Activated effector memory CD4-positive, alpha-beta T cell treated with anti-CD3 and anti-CD28 coated beads, Interleukin-2, amount 50 U/mL, for 16 hours (primary cell): ENCODE results near the gene USP17L28.
"Not testable (repeated sequence)": the region's sequence is repeated elsewhere in the genome, so short reads cannot be mapped to it uniquely, and the experiment has no call there.

Source experiments
- DNase-seq: peaks from one replicate; pipeline ENCODE4 v3.0.0-alpha.2; 2020

Gene USP17L28

GRCh38 chr4:9348593-9348992 lies at the start of gene USP17L28:
TSS of gene USP17L28 (plus strand) at chr4:9348893. CDS start at chr4:9348893, 0 bp downstream.
- not testable (repeated sequence) for DNase-seq

- DNase-seq, result not testable (repeated sequence)
Observed at GRCh38 chr4:9324191-9324590, 24.5 kb upstream of the USP17L28 start.

GRCh38 chr4:9324865-9325264 lies 23.8 kb upstream of the USP17L28 start, which contains the start of gene USP17L24:
TSS of gene USP17L24 (plus strand) at chr4:9325165. CDS start at chr4:9325165, 0 bp downstream.
- not testable (repeated sequence) for DNase-seq

GRCh38 chr4:9329611-9330010 lies 19.1 kb upstream of the USP17L28 start, which contains the start of gene USP17L25:
TSS of gene USP17L25 (plus strand) at chr4:9329911. CDS start at chr4:9329911, 0 bp downstream.
- DNase-seq, result not testable (repeated sequence)

GRCh38 chr4:9334358-9334757 lies 14.3 kb upstream of the USP17L28 start, which contains the start of gene USP17L26:
TSS of gene USP17L26 (plus strand) at chr4:9334658. CDS start at chr4:9334658, 0 bp downstream.
- not testable (repeated sequence) for DNase-seq

GRCh38 chr4:9339103-9339502 lies 9.6 kb upstream of the USP17L28 start, which contains the start of gene USP17L5:
TSS of gene USP17L5 (plus strand) at chr4:9339403. CDS start at chr4:9339403, 0 bp downstream.
- DNase-seq, result not testable (repeated sequence)

GRCh38 chr4:9343848-9344247 lies 4.8 kb upstream of the USP17L28 start, which contains the start of gene USP17L27:
TSS of gene USP17L27 (plus strand) at chr4:9344148. CDS start at chr4:9344148, 0 bp downstream.
- not testable (repeated sequence) for DNase-seq

- DNase-seq, result not testable (repeated sequence)
Observed at GRCh38 chr4:9350866-9351265, 2.2 kb downstream of the USP17L28 start.

GRCh38 chr4:9353338-9353737 lies 4.6 kb downstream of the USP17L28 start, which contains the start of gene USP17L29:
TSS of gene USP17L29 (plus strand) at chr4:9353638. CDS start at chr4:9353638, 0 bp downstream.
- not testable (repeated sequence) for DNase-seq

GRCh38 chr4:9362829-9363228 lies 14.1 kb downstream of the USP17L28 start, which contains the start of gene USP17L30:
TSS of gene USP17L30 (plus strand) at chr4:9363129. CDS start at chr4:9363129, 0 bp downstream.
- DNase-seq, result not testable (repeated sequence)

GRCh38 chr4:9379881-9380280 lies 31.2 kb downstream of the USP17L28 start:
- DNase-seq, result not testable (repeated sequence)

GRCh38 chr4:9381012-9381534 lies 32.4 kb downstream of the USP17L28 start:
- peak; percentile 85 for DNase-seq

- DNase-seq, result no peak
Observed at GRCh38 chr4:9384126-9384525, 35.4 kb downstream of the USP17L28 start.

GRCh38 chr4:9389001-9389400 lies 40.3 kb downstream of the USP17L28 start:
- DNase-seq, result not testable (repeated sequence)
